ENCODE data around the gene CACNG8.
"Not testable (repeated sequence)": the region's sequence is repeated elsewhere in the genome, so short reads cannot be mapped to it uniquely, and the experiment has no call there.

The CACNG8 gene

GRCh38 chr19:53994811-53995210 is 32.1 kb downstream of the CACNG8 start:
- no peak for DNase-seq

GRCh38 chr19:53998223-53998622 is 35.5 kb downstream of the CACNG8 start:
- DNase-seq = no peak

GRCh38 chr19:53999694-54000093 is 37.0 kb downstream of the CACNG8 start:
- no peak for DNase-seq

GRCh38 chr19:54001496-54001895 is 38.8 kb downstream of the CACNG8 start:
- no peak for DNase-seq

GRCh38 chr19:54002495-54003315 is 40.0 kb downstream of the CACNG8 start:
- no peak for DNase-seq

GRCh38 chr19:54009440-54009839 is 46.7 kb downstream of the CACNG8 start:
- DNase-seq = no peak

- DNase-seq = no peak
These were observed 47.7 kb downstream of the CACNG8 start for GRCh38 chr19:54010474-54010873.

- DNase-seq = no peak
These were observed 48.9 kb downstream of the CACNG8 start for GRCh38 chr19:54011507-54012211.

- no peak for DNase-seq
These were observed 51.1 kb downstream of the CACNG8 start for GRCh38 chr19:54013866-54014265.

- no peak for DNase-seq
These were observed 52.3 kb downstream of the CACNG8 start for GRCh38 chr19:54014920-54015560.

GRCh38 chr19:54017261-54017660 is 54.5 kb downstream of the CACNG8 start:
- DNase-seq = no peak

- no peak for DNase-seq
These were observed 58.6 kb downstream of the CACNG8 start for GRCh38 chr19:54021363-54021762.

- DNase-seq = no peak
These were observed 59.2 kb downstream of the CACNG8 start for GRCh38 chr19:54021932-54022331.

GRCh38 chr19:54023191-54023590 is 60.5 kb downstream of the CACNG8 start:
- DNase-seq = no peak

GRCh38 chr19:54024660-54025059 is 61.9 kb downstream of the CACNG8 start:
- no peak for DNase-seq

GRCh38 chr19:54026656-54027055 is 63.9 kb downstream of the CACNG8 start:
- no peak for DNase-seq

GRCh38 chr19:54029301-54029700 is 66.6 kb downstream of the CACNG8 start:
- DNase-seq = no peak

- peak; percentile 24 for DNase-seq
These were observed 67.3 kb downstream of the CACNG8 start for GRCh38 chr19:54029930-54030490.

GRCh38 chr19:54030895-54031586 is 68.3 kb downstream of the CACNG8 start:
- no peak for DNase-seq

GRCh38 chr19:54035215-54036178 is 72.8 kb downstream of the CACNG8 start:
- no peak for DNase-seq

GRCh38 chr19:54036542-54036941 is 73.8 kb downstream of the CACNG8 start:
- not testable (repeated sequence) for DNase-seq

All from NCI-H345 (cell line).